T-helper 1 cell treated with Interleukin-12 subunit alpha and Interleukin-12 subunit beta and Interleukin-4 antibody, amounts not matched to agents 30 ng/mL and 1 ng/mL, for 36 hours (primary cell): Measurements from ENCODE around the gene TCF7L2. TPM values are rescaled to one million over a fixed set of nuclear protein-coding genes. Genes with fewer than 3 reads are reported as not detected.

Experiments
- intact Hi-C: fragments of 100-400 bp; cut with micrococcal nuclease; formaldehyde crosslinking; loops from one replicate; pipeline ENCODE4 v1.15.1; 2024
- total RNA-seq: library from RNA; stranded (reverse); gene quantifications from 2 replicates; pipeline ENCODE4 v1.2.3, GENCODE V29; 2022

The TCF7L2 gene
- total RNA-seq, 1 donor from 2014 or later: 0.59 TPM

DNA sequence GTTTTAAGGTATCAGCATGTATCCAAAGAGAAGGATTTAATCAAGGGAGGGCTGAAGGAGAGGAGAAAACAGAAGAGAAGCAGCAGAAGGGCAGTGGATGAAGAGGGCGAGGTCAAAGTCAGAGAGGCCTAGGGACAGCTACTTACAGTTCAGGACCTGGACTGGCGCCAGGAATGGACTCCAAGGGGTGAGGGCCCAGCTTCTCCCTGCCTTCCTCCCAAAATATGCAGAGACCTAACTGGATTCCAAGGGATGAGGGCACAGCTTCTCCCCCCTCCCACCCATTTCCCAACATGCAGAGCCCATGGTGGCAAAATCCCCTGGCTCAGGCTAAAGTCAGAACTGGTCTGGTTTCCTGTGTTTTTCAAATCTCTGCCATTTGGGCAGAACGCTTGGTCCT, 3.4 kb upstream of the TCF7L2 start:
- intact Hi-C loops: no loop called here

DNA sequence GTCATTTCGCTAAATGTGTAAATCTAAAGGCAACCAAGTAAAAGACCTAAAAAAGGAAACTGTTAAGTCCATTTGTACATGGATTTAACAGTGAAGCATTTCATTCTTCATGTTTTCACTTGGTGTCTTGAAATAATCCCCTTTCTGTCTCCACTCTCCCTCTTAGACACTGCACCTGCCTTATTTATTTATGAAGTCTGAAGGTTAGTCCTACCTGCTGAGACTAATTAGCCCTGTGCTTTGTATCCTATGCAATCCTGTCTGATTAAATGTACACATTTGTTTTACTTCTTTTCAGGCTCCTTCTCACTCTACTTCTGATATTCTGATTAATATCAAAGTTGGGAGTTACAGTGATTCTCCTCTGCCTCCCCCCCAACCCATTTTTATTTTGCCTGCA, 1.9 kb upstream of the TCF7L2 start:
- intact Hi-C loops: no loop called here

DNA sequence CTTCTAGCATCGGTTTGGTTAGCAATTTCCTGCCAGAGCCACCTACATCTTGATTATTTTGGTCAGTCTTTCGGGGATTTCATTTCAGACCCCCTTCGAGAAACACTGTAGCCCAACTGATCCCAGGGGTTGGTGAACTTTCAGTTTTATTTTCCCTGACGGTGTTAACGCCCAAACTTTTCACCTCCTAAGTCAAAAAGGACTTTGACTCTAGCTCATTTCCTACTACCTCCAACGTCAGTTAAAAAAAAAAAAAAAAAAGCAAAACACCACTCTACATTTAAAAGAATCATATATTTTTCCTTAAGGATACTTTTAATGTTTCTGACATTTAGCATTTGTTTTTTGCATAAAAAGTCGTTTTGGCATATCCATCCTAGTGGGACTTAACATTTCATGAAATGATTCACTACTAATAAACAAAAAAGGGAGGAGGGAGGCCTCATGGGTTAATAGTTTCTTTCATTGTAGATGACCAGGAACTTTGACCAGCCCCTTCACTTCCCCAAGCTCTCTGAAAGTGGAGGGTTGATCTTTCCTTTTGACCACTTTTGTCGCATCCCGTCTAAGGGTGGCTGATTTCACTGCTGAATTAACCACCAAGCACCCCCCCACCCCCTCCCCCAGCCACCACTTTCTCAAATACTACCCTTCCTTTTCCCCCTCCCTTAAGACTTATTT, 764 bp upstream of the TCF7L2 start:
- intact Hi-C loops: no loop called here

- intact Hi-C loops: loop anchor here (5.0 kb wide), 1 partner anchor 56 kb away; no protein-coding TSS in a partner anchor
Measured at GRCh38 chr10:112950714-112951358, 789 bp downstream of the TCF7L2 start.

DNA sequence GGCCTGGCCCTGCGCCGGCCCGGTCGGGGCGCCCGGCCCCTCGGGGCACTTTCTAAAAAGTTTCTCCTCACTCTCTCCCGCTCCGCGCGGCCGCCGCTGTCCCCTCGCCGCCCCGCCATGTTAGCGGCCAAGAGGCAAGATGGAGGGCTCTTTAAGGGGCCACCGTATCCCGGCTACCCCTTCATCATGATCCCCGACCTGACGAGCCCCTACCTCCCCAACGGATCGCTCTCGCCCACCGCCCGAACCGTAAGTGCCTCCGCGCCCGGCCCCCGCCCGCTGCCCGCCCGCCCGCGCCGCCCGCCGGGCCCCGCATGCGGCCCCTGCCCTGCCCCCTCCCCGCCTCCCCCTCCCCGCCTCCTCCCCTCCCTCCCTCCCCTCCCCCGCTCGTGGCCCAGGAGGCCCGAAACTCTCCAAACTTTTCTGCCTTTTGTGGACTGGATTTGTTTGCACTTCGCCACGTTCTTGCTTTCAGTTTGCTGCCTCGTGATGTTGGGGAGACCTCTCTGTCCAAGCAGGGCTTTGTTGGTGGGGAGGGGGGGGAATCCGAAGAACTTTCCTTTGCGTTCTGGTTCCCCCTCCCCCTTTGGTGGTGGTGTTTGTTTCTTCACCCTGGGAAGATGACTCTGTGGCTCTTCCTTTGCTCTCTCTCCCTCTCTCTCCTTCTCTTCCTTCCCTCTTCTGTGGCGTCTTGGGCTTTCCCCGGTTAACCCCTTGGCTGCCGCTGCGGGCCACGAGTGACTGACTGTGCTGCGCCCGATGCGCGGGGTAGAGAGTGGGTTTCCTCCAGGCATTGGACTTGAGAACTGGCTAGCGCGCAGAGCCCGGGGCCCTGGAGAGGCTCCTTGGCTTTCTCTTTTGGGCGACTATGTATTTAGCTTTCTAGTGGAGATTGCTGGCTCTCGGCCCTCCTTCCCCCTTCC, 1.6 kb downstream of the TCF7L2 start:
- intact Hi-C loops: loop anchor here (5.0 kb wide), 1 partner anchor 56 kb away; no protein-coding TSS in a partner anchor

DNA sequence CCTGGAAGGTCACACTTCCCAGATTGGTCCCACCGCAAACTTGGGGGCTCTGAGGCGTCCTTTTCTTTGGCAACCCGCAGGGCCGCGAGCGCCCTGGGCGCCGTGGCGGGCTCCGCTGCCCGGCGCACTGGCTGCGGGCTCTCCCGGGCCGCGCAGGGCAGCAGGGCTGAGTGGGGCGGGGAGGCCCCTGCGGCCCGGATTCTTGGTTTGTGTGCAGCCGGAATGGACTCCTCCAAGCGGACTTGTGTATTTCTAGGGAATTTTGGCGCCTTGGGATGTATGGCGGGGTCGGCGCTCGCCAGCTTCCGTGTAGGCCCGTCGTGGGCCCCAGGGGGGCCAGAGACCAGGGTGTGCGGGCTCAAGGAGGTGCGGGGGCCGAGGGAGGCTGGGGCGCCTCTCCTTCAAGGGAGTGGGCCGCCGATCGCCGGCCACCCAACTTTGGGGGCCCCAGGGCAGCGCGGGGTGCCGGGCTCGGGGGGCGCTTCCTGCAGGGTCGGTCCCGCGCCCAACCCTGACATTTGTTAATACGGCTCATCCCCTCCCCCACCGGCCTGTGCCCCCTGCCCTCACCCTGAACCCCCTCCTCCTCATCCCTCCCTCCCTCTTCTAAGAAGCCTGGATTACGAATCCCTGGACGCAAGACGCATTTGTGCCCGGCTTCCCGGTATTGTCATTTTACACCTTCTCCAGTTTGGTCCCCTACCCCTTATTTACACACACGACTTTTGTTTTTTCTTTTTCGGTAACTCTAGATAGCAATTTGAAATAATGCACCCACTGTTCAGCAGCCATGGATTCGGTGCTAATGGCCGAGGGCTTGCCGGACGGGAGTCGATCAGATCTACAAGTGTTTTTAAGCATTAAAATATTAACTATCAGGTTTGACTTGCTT, 2.5 kb downstream of the TCF7L2 start:
- intact Hi-C loops: loop anchor here (5.0 kb wide), 1 partner anchor 55 kb away; no protein-coding TSS in a partner anchor

DNA sequence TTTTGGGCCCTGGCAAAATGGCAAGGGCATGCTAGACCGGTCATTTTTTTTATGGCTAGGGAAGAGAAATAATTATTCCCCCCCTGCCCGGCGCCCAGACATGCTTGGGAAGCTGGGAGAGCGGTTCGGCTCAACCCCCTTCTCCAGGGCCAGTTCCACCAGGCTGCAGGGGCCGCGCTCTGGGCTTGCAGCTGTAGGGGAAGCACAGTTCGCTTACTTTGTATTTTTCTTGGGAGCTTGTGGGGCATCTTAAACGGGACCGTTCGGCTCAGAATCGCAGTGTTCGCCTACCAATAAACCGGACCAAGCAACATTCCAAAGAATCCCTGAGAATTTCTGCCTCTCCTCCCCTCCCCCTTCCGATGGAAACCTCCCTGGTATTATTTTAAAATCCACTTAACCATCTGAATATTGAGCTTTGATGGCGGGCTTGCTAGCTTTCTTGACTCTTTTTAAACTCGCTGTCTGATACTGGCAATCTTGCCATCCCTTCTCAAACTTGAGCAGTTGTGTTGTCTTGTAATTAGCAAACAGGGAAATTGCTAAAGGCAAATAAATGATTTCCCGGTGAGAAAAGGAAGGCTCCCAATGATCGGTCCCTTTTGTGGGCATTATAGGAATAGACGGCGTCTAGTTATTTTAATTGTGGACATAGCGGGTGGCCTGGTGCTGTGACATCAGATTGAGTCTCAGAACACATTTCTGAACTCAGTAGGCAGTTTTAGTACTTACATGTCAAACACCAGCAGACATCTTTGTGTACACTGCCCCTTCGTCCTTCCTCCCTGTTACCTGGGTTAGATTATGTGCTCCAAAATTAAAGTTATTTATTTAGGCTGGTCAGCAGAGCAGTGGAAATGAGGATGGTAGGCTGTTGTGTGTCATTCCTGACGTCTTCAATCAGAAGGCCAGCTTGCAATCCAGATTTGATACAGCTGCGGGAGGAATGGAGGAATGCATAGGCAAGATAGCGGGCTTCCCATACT, 3.4 kb downstream of the TCF7L2 start:
- intact Hi-C loops: loop anchor here (5.0 kb wide), 1 partner anchor 54 kb away; no protein-coding TSS in a partner anchor

GRCh38 chr10:112954974-112955581, 5.0 kb downstream of the TCF7L2 start:
- intact Hi-C loops: loop anchor here (5.0 kb wide), 1 partner anchor 52 kb away; no protein-coding TSS in a partner anchor

GRCh38 chr10:112955582-112956421, 5.8 kb downstream of the TCF7L2 start:
- intact Hi-C loops: no loop called here

DNA sequence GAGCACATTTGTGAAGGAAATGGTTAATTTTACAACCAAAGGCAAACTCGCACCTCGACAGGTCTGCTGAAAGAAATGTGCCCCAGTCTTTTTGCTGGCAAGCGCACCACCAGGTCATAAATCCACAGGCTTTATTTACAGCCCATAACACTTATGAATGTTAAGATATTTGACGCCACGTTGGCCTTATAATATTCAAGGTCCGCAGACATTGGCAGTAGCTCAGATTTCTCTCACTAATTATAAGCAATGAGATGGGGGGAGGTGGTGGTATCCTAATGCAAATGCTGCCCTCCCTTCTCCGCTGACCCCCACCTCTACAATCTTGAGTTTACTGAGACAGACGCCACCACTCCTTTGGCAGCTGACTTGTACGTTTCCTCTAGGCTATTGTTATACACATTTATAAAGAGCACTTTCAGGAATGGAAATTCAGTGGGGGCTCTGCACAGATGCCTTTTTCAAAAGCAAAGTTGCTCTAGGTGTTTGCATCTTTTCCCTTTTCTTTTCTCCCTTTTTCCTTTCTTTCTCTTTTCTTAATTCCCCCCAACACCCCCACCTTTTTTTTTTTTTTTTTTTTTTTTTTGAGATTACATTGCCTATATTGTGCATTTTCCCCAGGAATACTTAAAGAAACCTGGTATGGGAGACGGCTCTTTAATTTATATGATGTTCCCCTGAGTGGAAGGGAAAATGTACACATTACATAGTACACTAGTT, 6.7 kb downstream of the TCF7L2 start:
- intact Hi-C loops: no loop called here

DNA sequence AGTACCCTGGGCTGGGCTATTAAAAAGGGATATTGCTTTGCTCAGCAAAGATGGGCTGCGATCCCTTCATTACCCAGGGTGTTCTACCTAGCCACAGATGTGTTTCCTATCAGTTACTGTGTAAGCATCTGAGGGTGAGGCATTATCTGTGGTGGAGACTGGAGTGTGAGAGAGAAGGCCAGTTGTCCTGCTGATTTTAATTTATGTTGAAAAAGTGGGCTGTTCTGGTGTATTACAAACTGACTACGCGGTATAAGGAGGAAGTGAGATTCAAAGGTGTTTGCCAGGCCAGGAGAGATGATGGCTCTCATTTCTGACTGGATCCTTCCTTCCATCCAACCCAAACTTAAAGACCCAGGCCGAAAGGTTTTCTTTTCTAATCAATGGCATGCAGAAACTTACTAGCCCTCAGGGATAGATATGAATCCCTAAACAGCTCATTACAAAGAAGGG, 7.6 kb downstream of the TCF7L2 start:
- intact Hi-C loops: no loop called here

DNA sequence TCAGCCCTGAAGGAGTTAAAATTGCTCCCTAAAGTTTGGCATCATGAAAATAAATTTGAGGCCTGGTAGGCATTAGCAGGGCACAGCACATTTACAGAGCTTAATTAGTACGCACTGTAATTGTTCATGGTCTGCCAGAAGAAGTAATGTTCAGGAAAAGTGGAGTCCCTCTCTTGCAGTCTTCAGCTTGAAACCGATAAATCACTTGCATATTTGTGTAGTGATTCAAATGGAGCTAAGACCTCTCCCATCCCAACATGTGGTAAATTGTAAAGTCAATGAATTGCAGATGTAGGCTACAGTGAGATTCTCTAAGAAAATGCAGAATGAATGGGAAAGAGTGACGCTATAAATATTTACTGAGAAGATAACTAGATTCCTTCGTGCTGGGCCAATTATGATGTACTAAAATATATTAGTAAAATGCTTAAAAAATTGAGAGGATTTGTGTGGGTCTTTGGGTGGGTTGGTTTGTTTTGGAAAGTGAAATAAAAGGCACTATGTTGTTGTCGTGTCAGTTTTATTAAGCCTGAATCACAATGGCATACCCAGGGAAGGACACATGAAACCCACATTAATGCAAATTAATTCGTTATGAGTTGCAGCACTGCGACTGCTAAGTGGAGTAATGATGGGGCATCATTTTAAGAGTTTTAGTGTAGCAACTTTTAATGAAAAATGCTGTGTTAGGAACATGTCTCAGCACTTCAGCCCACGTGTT, 8.4 kb downstream of the TCF7L2 start:
- intact Hi-C loops: no loop called here

GRCh38 chr10:112959207-112959838, 9.3 kb downstream of the TCF7L2 start:
- intact Hi-C loops: no loop called here

DNA sequence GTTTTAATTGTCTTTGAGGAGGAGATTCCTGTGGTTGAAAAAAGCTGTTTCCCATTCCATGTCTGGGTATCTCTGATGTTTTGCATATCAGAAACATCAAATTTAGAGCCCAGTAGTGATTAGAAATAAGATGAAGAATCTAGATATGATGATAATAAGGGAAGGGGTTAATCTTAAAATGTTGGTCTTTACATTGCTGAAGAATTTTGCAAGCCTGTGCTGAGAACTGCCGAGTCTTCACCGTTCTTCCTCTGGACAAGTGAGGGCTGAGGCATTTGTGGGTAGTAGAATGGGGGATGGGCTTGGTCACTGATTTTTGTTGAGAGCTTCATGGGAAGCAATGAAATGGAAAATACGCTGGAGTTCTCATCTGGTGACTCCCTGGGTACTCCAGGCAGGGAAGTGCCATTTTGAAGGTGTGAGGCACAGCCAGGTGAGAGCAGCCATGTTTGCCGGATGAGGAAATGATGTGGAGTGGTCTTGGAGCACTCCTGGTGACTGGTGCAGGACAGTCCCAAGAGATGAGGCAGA, 10.2 kb downstream of the TCF7L2 start:
- intact Hi-C loops: no loop called here

- intact Hi-C loops: no loop called here
Measured at GRCh38 chr10:112961609-112962008, 11.6 kb downstream of the TCF7L2 start.

DNA sequence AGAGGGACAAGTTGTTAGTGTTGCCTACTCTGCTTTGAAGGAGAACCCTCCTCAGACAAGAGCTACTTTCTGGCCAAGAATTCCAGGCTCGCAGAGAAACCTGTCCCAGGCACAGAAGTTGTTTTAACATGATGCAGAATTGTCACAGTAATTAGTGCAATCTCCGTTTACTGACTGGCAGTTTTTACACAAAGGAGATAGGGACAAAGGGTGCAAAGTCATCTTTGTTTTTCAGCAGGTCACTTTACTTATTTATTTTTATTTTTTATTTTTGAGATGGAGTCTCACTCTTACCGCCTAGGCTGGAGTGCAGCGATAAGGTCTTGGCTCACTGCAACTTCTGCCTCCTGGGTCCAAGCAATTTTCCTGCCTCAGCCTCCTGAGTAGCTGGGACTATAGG, 12.3 kb downstream of the TCF7L2 start:
- intact Hi-C loops: no loop called here
